Measurements from ENCODE around the gene HAUS3. TPM values are rescaled to one million over a fixed set of nuclear protein-coding genes. Genes with fewer than 3 reads are reported as not detected.

Gene HAUS3
- total RNA-seq, 1 donor from 2014 or later: 10.7 TPM

- DNase-seq (ENCODE audit: low read depth): no peak
- H3K4me3 ChIP-seq (ENCODE audit: low read depth, low read length): no peak overlapping the region
- TF ChIP-seq, protein P1, sequence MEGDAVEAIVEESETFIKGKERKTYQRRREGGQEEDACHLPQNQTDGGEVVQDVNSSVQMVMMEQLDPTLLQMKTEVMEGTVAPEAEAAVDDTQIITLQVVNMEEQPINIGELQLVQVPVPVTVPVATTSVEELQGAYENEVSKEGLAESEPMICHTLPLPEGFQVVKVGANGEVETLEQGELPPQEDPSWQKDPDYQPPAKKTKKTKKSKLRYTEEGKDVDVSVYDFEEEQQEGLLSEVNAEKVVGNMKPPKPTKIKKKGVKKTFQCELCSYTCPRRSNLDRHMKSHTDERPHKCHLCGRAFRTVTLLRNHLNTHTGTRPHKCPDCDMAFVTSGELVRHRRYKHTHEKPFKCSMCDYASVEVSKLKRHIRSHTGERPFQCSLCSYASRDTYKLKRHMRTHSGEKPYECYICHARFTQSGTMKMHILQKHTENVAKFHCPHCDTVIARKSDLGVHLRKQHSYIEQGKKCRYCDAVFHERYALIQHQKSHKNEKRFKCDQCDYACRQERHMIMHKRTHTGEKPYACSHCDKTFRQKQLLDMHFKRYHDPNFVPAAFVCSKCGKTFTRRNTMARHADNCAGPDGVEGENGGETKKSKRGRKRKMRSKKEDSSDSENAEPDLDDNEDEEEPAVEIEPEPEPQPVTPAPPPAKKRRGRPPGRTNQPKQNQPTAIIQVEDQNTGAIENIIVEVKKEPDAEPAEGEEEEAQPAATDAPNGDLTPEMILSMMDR (conservative IDR thresholded peaks at IDR 0.05; ENCODE audit: low read depth, low read length): no peak
Observed at GRCh38 chr4:2249526-2250356, 7.8 kb upstream of the HAUS3 start.

- no peak overlapping the region for H3K4me3 ChIP-seq (ENCODE audit: low read depth, low read length)
- DNase-seq (ENCODE audit: low read depth): no peak
- TF ChIP-seq, protein P1 (conservative IDR thresholded peaks at IDR 0.05; ENCODE audit: low read depth, low read length): no peak
Observed at GRCh38 chr4:2248821-2249261, 6.9 kb upstream of the HAUS3 start.

DNA sequence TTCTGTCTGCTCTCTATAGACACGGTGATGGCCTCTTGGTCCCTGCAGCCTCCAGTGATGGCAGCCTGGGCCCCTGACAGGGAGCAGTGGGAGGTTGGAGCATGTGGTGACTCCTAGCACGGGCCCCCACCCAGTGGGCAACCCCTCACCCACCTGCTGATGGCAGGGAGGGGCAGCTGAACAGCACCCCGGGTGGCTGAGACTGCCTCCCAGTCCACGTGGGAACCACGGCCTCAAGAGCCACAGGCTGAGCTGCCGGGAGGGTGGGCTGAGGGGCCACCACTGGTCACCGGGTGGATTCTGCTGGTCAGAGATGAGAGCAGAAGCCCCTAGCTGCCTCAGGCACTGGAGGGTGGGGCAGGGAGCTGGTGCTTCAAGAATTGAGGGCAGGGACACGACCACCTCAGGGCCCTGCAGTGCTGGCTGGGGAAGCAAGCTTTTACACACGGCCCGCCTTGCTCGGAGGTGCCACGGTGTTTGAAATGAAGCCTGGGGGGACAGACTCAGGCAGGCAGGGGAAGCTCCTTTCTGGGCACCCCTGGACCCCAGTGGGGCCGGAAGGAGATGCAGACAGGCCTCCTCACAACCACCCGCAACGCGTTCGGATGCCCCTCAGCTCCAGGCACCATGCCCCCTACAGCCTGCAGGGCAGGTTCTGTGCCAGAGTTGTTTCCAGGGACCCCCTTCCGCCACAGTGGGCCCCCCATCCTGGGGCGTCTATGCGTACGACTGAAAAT lies 6.3 kb upstream of the HAUS3 start:
- TF ChIP-seq, protein P1 (conservative IDR thresholded peaks at IDR 0.05; ENCODE audit: low read depth, low read length): no peak
- no peak for DNase-seq (ENCODE audit: low read depth)
- no peak overlapping the region for H3K4me3 ChIP-seq (ENCODE audit: low read depth, low read length)

- TF ChIP-seq, protein P1 (conservative IDR thresholded peaks at IDR 0.05; ENCODE audit: low read depth, low read length): no peak
- H3K4me3 ChIP-seq (ENCODE audit: low read depth, low read length): no peak overlapping the region
- DNase-seq (ENCODE audit: low read depth): no peak
Observed at GRCh38 chr4:2247128-2248043, 5.5 kb upstream of the HAUS3 start.

GRCh38 chr4:2246384-2247127 lies 4.6 kb upstream of the HAUS3 start:
- no peak for DNase-seq (ENCODE audit: low read depth)
- TF ChIP-seq, protein P1 (conservative IDR thresholded peaks at IDR 0.05; ENCODE audit: low read depth, low read length): no peak
- no peak overlapping the region for H3K4me3 ChIP-seq (ENCODE audit: low read depth, low read length)

GRCh38 chr4:2245787-2246275 lies 3.9 kb upstream of the HAUS3 start:
- TF ChIP-seq, protein P1 (conservative IDR thresholded peaks at IDR 0.05; ENCODE audit: low read depth, low read length): no peak
- no peak for DNase-seq (ENCODE audit: low read depth)
- no peak overlapping the region for H3K4me3 ChIP-seq (ENCODE audit: low read depth, low read length)
